ENCODE data around the gene E4F1.

Gene E4F1

GRCh38 chr16:2208772-2209171 lies 14.6 kb upstream of the E4F1 start:
- no peak overlapping the region for H3K4me3 ChIP-seq (ENCODE audit: low read depth, low read length)
- TF ChIP-seq, protein P1, sequence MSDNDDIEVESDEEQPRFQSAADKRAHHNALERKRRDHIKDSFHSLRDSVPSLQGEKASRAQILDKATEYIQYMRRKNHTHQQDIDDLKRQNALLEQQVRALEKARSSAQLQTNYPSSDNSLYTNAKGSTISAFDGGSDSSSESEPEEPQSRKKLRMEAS (IDR thresholded peaks at IDR 0.05; ENCODE audit: low read depth, low read length), result no peak
- no peak for DNase-seq (ENCODE audit: low read depth)

DNA sequence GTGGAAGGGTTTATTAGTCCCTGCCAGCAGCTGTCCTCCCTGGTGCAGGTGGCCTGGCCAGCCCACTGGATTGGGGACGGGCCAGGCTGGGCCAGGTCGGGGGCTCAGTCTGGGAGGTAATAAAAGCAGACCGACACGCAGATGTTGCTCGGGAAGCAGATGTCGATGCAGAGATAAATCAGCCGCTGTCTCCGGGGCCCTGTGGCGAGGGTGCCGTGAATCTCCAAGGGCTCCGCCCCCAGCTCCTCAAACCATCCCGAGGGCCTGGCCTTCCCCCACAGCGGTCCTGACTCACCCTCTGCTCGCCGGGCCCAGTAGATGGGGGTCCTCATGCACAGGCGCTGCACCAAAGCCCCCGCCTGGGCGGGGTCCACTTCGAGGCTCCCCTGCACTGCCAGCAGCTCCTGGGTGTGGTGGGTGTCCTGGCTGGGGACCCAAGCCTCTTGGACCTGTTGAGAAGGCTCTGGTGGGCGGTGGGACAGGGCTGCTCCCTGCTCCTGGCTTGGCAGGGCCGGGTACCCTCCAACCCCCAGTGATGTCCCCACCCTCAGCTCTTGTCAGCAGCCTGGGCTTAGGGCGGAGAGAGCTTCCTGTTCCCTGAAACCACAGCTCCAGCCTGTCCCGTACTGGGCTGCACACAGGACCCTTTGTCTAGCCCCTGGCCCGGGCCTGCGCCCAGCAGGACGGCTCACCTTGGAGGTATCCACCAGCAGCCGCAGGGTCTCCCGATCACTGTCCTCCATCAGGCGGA lies 14.0 kb upstream of the E4F1 start:
- no peak overlapping the region for H3K4me3 ChIP-seq (ENCODE audit: low read depth, low read length)
- TF ChIP-seq, protein P2, sequence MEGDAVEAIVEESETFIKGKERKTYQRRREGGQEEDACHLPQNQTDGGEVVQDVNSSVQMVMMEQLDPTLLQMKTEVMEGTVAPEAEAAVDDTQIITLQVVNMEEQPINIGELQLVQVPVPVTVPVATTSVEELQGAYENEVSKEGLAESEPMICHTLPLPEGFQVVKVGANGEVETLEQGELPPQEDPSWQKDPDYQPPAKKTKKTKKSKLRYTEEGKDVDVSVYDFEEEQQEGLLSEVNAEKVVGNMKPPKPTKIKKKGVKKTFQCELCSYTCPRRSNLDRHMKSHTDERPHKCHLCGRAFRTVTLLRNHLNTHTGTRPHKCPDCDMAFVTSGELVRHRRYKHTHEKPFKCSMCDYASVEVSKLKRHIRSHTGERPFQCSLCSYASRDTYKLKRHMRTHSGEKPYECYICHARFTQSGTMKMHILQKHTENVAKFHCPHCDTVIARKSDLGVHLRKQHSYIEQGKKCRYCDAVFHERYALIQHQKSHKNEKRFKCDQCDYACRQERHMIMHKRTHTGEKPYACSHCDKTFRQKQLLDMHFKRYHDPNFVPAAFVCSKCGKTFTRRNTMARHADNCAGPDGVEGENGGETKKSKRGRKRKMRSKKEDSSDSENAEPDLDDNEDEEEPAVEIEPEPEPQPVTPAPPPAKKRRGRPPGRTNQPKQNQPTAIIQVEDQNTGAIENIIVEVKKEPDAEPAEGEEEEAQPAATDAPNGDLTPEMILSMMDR (IDR thresholded peaks at IDR 0.05; ENCODE audit: low read depth, low read length), result no peak
- no peak for TF ChIP-seq POLR2A (IDR thresholded peaks at IDR 0.05; ENCODE audit: extremely low read depth, insufficient read length)
- TF ChIP-seq MYC (IDR thresholded peaks at IDR 0.05; ENCODE audit: low read depth, low read length), result no peak
- TF ChIP-seq, protein P1 (IDR thresholded peaks at IDR 0.05; ENCODE audit: low read depth, low read length), result no peak
- DNase-seq (ENCODE audit: low read depth), result no peak

GRCh38 chr16:2210009-2210332 lies 13.4 kb upstream of the E4F1 start:
- DNase-seq (ENCODE audit: low read depth), result no peak

GRCh38 chr16:2210386-2211365 lies 12.7 kb upstream of the E4F1 start, which contains the start of gene BRICD5:
TSS of gene BRICD5 (minus strand) at chr16:2210863. CDS start at chr16:2210833, 30 bp downstream.
- no peak within 1 kb of the TSS for H3K4me3 ChIP-seq (ENCODE audit: low read depth, low read length)
- DNase-seq (ENCODE audit: low read depth), result no peak
- TF ChIP-seq, protein P2 (IDR thresholded peaks at IDR 0.05; ENCODE audit: low read depth, low read length), result no peak
- peak; percentile 3 for TF ChIP-seq POLR2A (IDR thresholded peaks at IDR 0.05; ENCODE audit: extremely low read depth, insufficient read length)

More at GRCh38 chr16:2210009-2210332, 13.4 kb upstream of the E4F1 start:
- no peak overlapping the region for H3K4me3 ChIP-seq (ENCODE audit: low read depth, low read length)
- TF ChIP-seq, protein P1 (IDR thresholded peaks at IDR 0.05; ENCODE audit: low read depth, low read length), result no peak
- TF ChIP-seq MYC (IDR thresholded peaks at IDR 0.05; ENCODE audit: low read depth, low read length) (no peak), POLR2A (IDR thresholded peaks at IDR 0.05; ENCODE audit: extremely low read depth, insufficient read length) (no peak)
- TF ChIP-seq, protein P2 (IDR thresholded peaks at IDR 0.05; ENCODE audit: low read depth, low read length), result no peak

DNA sequence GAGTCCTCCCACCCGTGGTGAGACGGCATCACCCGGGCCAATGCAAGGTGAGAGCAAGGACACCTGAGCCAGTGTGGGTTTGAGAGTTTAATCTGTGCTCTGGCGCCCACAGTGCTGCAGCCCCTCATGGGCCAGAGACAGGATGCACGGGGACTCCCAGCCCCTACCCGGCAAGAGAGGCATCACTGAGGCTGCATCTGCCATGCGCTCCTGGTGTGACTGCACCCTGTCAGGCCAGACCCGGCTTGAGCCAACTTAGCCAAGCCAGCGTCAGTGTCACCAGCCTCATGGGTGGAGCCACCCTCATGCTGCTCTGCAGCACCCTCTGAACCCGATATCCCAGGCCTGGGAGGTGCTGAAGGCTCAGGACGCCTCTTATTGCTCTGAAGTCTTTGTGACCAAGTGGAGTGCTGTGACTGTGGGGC lies 11.5 kb upstream of the E4F1 start:
- TF ChIP-seq MYC (IDR thresholded peaks at IDR 0.05; ENCODE audit: low read depth, low read length) (no peak), POLR2A (IDR thresholded peaks at IDR 0.05; ENCODE audit: extremely low read depth, insufficient read length) (no peak)
- TF ChIP-seq, protein P2 (IDR thresholded peaks at IDR 0.05; ENCODE audit: low read depth, low read length), result no peak
- TF ChIP-seq, protein P1 (IDR thresholded peaks at IDR 0.05; ENCODE audit: low read depth, low read length), result no peak
- DNase-seq (ENCODE audit: low read depth), result no peak
- peak overlapping the region; percentile 95 for H3K4me3 ChIP-seq (ENCODE audit: low read depth, low read length)

Measured in NB4 (cell line).